GM19099 (cell line): Measurements from ENCODE around the gene ARMH4.

ENCODE experiments used
- POLR2A ChIP-seq: IDR thresholded peaks from 3 replicates; pipeline ENCODE4 v1.6.1; 2011; ENCODE audit warnings: low read depth; ENCODE audit not compliant: insufficient read length; ENCODE audit errors: extremely low read depth

The ARMH4 gene

DNA sequence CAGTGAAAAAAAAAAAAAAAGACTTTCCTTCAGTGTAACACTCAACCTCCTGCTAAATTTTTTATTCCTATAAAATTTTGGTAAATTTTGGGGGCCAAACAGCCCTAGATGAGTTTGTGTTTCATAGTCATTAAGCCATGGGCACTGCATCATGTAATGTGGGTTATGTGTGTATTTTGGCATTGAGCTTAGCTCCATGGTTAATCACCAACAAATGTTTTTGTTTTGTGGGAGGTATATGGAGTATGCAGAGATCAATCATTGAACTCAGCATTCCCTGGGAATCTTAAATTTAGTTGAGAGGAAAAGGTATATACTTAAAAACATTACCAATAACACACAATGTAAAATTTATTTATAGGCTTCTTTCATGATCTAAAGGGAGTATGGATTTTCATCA, 8.5 kb upstream of the ARMH4 start:
- TF ChIP-seq POLR2A = no peak

- TF ChIP-seq POLR2A = no peak
Observed at GRCh38 chr14:58151133-58152013, 640 bp downstream of the ARMH4 start.

GRCh38 chr14:58150243-58150805, 1.7 kb downstream of the ARMH4 start:
- TF ChIP-seq POLR2A = no peak

GRCh38 chr14:58149196-58149595, 2.8 kb downstream of the ARMH4 start:
- TF ChIP-seq POLR2A = no peak

GRCh38 chr14:58146399-58146798, 5.6 kb downstream of the ARMH4 start:
- TF ChIP-seq POLR2A = no peak

DNA sequence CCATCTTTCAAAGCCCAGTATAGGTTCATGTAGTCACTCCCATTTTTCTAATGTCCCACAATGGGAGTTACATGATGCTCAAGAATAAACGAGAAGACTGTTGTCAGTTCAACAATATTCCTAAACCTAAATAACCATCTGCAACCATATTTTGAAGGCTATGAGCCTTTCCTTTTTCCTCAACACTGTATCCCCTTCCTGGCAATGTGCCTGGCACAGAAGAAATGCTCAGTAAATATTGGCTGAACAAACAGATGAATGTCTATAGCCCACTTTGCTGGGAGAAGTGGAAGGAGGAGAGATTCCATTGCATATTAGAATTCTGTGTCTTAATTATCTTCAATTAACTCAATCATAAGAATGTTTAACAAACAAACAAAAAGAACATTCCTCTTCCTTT, 6.1 kb downstream of the ARMH4 start:
- TF ChIP-seq POLR2A = no peak

GRCh38 chr14:58143106-58143505, 8.9 kb downstream of the ARMH4 start:
- no peak for TF ChIP-seq POLR2A

DNA sequence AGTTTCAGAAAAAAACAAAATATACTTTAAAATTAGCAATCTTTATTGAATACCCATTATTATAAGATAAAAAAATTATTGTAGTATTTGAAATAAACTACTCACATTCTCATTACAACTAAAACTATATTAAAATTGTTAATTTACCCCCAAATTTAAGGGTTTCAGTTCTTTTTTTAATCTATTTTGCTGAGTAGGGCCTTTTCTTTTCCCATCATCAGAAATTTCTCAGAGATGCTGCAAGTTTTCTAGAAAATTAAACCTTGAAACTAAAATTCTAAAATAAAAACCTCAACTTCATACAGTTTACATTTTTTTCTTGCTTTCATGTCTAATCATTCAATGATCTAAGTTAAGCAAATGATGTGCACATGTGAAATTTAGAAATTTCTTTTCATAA, 10.1 kb downstream of the ARMH4 start:
- no peak for TF ChIP-seq POLR2A

DNA sequence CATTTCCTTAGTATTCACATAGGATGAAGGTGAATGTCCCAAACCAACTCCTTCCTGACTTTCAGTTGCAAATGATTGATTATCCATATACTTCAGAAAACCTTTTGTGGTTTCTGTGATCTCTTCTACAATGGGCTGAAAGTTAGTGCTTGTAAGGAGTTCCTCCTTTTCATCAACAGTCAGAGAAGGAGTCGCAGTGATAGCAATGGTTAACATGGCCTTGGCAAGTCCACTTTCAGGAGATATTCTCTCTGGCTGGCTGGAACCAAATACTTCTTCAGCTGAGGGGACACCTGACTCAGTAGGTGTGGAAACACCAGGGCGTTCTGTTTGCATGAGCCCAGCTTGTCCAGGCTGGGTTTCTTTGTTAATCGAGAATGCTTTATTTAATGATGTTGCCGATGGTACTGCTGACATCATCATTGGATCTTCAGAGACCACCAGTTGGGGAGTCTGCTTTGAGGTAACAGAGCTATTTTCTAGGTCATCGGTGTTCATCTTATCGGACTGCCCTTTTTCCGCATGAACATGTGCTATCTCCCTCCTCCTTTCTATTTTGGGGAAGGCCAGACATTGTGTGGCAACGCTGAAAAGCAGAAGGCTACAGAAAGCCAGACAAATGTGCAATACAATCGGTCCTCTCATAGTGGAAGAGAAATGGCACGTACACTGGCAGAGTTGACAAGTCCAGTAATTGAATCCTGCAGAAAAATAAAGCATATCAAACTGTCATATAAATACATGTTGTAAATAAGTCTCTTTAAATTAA, 13.1 kb downstream of the ARMH4 start:
- no peak for TF ChIP-seq POLR2A

DNA sequence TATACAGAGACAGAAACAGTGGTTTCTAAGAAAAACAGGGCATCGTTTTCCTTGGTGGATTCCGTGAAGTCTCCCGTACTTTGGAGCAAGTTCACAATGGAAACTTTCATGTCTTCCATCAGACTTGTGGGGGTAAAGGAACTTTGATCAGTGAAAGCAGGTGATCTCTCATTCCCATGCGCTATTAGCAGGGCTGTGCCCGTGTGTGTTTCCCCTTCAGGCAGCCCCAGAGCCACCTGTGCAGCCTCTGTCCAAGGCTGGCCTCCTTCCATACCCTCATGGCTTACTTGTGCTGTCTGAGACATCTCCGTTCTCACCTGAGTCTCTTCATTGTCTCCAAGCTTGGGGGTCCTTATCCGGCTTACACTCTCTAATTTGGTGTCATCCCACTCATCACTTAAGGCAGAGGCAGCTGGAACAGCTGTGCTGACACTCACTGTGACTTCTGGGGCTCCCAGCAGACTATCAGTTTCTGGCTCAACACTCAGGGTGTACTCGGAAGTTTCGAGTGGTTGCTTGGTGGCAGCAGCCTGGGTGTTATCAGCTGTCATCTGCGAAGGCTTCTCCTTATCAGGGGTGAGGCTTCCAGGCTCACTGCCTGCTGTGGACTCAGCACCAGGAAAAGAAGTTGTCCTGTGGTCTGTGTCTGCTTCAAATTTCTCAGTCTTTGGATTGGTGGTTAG, 13.8 kb downstream of the ARMH4 start:
- TF ChIP-seq POLR2A = no peak

- no peak for TF ChIP-seq POLR2A
Observed at GRCh38 chr14:58133739-58134138, 18.3 kb downstream of the ARMH4 start.

GRCh38 chr14:58131386-58131785, 20.6 kb downstream of the ARMH4 start:
- TF ChIP-seq POLR2A = no peak

- TF ChIP-seq POLR2A = no peak
Observed at GRCh38 chr14:58130116-58130782, 21.8 kb downstream of the ARMH4 start.

- TF ChIP-seq POLR2A = no peak
Observed at GRCh38 chr14:58129208-58129607, 22.8 kb downstream of the ARMH4 start.

DNA sequence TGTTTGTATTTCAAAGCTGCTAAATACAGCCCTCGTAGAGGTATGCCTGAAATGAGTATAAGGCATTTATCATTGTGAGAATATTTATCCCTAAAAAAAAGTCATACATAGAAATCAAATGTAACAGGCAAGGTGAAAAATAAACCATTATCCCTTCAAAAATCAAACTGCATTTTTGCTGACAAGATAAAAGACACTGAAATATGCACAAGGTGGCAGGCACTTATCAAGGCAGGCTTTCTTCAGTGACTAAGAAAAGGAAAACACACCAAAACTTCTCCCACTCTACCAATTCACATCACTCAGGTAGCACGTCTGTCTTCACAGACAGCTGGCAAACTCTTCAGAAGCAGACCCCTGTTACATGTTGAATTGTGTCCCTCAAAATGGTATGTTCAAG, 23.6 kb downstream of the ARMH4 start:
- no peak for TF ChIP-seq POLR2A
